GM23248 (cell line): Measurements from ENCODE around the gene SH2D5. TPM values are rescaled to one million over a fixed set of nuclear protein-coding genes. Genes with fewer than 3 reads are reported as not detected.
"Not testable (repeated sequence)": the region's sequence is repeated elsewhere in the genome, so short reads cannot be mapped to it uniquely, and the experiment has no call there.

Experiments used
- DNase-seq: peaks from one replicate; pipeline ENCODE4 v3.0.0-alpha.2; 2015
- H2AFZ ChIP-seq: fragments of 200-600 bp; sonication (generic); 2 replicates; pipeline ENCODE4 v1.6.1; 2016; ENCODE audit warnings: antibody characterized with exemption
- H3F3A ChIP-seq: fragments of 200-600 bp; sonication (generic); 2 replicates; pipeline ENCODE4 v1.6.1; 2016; ENCODE audit warnings: mild to moderate bottlenecking, antibody characterized with exemption, mixed run types; ENCODE audit not compliant: insufficient read depth
- H3K27ac ChIP-seq: fragments of 200-600 bp; sonication (generic); 2 replicates; pipeline ENCODE4 v1.5.1; 2016; ENCODE audit warnings: mild to moderate bottlenecking
- H3K27me3 ChIP-seq: fragments of 200-600 bp; sonication (generic); replicated peaks from 2 replicates; pipeline ENCODE4 v1.6.1; 2016; ENCODE audit warnings: mild to moderate bottlenecking; ENCODE audit not compliant: insufficient read depth
- H3K36me3 ChIP-seq: fragments of 200-600 bp; sonication (generic); 2 replicates; pipeline ENCODE4 v1.6.1; 2016; ENCODE audit warnings: low read depth, mild to moderate bottlenecking
- H3K4me1 ChIP-seq: fragments of 200-600 bp; sonication (generic); 2 replicates; pipeline ENCODE4 v1.6.1; 2016; ENCODE audit warnings: mild to moderate bottlenecking; ENCODE audit not compliant: insufficient read depth
- H3K4me2 ChIP-seq: fragments of 200-600 bp; sonication (generic); one replicate; pipeline ENCODE4 v1.6.1; 2016; ENCODE audit warnings: mild to moderate bottlenecking; ENCODE audit not compliant: unreplicated experiment
- H3K4me3 ChIP-seq: fragments of 200-600 bp; sonication (generic); 2 replicates; pipeline ENCODE4 v1.5.1; 2016; ENCODE audit warnings: mild to moderate bottlenecking
- H3K79me2 ChIP-seq: fragments of 200-600 bp; sonication (generic); 2 replicates; pipeline ENCODE4 v1.6.1; 2016; ENCODE audit warnings: mild to moderate bottlenecking; ENCODE audit not compliant: insufficient read depth
- H3K9ac ChIP-seq: fragments of 200-600 bp; sonication (generic); 2 replicates; pipeline ENCODE4 v1.6.1; 2016; ENCODE audit warnings: mild to moderate bottlenecking
- H3K9me2 ChIP-seq: fragments of 200-600 bp; sonication (generic); 2 replicates; pipeline ENCODE4 v1.6.1; 2016; ENCODE audit warnings: mixed run types, mild to moderate bottlenecking, moderate library complexity; ENCODE audit not compliant: insufficient read depth
- H3K9me3 ChIP-seq: fragments of 200-600 bp; sonication (generic); one replicate; pipeline ENCODE4 v1.6.1; 2017; ENCODE audit warnings: low read depth
- H4K20me1 ChIP-seq: fragments of 200-600 bp; sonication (generic); 2 replicates; pipeline ENCODE4 v1.6.0; 2016; ENCODE audit not compliant: insufficient read depth
- EZH2 ChIP-seq: fragments of 200-600 bp; sonication (generic); IDR thresholded peaks from 2 replicates; pipeline ENCODE4 v1.6.1; 2018; ENCODE audit warnings: antibody characterized with exemption, mild to moderate bottlenecking; ENCODE audit not compliant: insufficient read depth, poor library complexity, severe bottlenecking
- EZH2phosphoT487 ChIP-seq: fragments of 200-600 bp; sonication (generic); IDR thresholded peaks from 2 replicates; pipeline ENCODE4 v1.6.1; 2018; ENCODE audit warnings: antibody characterized with exemption, moderate library complexity, mild to moderate bottlenecking, low read depth; ENCODE audit not compliant: insufficient read depth
- WGBS, 2 experiments: methylation state at CpG; one replicate each; pipeline ENCODE4 v1.1.6; 2015 to 2017; ENCODE audit warnings: low lambda C conversion rate in 2 of 2, low coverage in 1 of 2; ENCODE audit errors: missing lambda C conversion rate in 2 of 2; 5-methylcytosine and 5-hydroxymethylcytosine counted together
- in situ Hi-C: fragments of 300-500 bp; cut with MboI; formaldehyde crosslinking; loops from 2 replicates; pipeline ENCODE4 v1.15.0; 2020
- polyA plus RNA-seq: library from polyadenylated mRNA; unstranded; fragments of >200 nt; fragmentation: Nextera tagmentation; extraction: Ambion mirVana; gene quantifications from 2 replicates; pipeline ENCODE4 v1.2.1, GENCODE V29; 2016
- total RNA-seq: library from RNA; depleted of rRNA; stranded (reverse); fragments of >200 nt; shearing (Covaris generic); gene quantifications from 2 replicates; pipeline ENCODE4 v1.2.3, GENCODE V29; 2014

The SH2D5 gene
- total and polyA plus RNA-seq, 2 experiments from 2014 or later, result 1.1 to 1.4 TPM

DNA sequence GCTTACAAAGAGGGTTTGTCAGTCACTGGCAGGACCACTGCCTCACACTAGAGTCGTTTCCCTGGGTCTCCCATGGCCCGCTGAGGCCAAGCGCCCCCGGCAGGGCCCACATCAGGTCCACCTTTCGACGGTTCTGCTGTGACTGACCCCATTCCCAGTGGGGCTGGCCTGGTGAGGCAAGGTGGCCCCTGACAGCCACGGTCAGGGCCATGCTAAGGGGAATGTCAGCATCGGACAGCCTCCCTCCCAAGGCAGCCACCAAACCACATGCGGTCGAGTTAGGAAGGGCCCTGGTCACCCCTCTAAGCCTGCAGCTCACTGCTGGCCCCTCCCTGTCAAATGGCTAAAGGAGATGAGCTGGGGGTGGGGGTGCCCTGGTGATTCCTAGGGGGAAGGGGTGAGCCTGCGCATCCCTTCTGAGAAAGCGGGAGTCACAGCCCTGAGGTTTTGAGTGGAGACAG, 11.8 kb downstream of the SH2D5 start:
- 79 to 80% methylated on average over 10 to 12 of the region's 12 CpGs for WGBS, 2 experiments
- no peak for TF ChIP-seq EZH2phosphoT487
- TF ChIP-seq EZH2, result no peak
- Histone ChIP-seq H2AFZ (no peak overlapping the region), H3K9me2 (no peaks in the 10 kb centered on the region), H3K27me3 (no peaks in the 10 kb centered on the region), H3K36me3 (no peaks in the 10 kb centered on the region), H4K20me1 (no peaks in the 10 kb centered on the region), H3K9ac (no peak overlapping the region), H3K9me3 (no peaks in the 10 kb centered on the region), H3F3A (0 out of 2 replicates have a peak, but pooled peaks cover 3% of the 10 kb centered on the region), H3K27ac (no peak overlapping the region), H3K4me1 (no peaks in the 10 kb centered on the region), H3K4me3 (no peak overlapping the region), H3K79me2 (no peaks in the 10 kb centered on the region), H3K4me2 (no peak overlapping the region)
- DNase-seq, result no peak
- in situ Hi-C loops, result no loop called here

DNA sequence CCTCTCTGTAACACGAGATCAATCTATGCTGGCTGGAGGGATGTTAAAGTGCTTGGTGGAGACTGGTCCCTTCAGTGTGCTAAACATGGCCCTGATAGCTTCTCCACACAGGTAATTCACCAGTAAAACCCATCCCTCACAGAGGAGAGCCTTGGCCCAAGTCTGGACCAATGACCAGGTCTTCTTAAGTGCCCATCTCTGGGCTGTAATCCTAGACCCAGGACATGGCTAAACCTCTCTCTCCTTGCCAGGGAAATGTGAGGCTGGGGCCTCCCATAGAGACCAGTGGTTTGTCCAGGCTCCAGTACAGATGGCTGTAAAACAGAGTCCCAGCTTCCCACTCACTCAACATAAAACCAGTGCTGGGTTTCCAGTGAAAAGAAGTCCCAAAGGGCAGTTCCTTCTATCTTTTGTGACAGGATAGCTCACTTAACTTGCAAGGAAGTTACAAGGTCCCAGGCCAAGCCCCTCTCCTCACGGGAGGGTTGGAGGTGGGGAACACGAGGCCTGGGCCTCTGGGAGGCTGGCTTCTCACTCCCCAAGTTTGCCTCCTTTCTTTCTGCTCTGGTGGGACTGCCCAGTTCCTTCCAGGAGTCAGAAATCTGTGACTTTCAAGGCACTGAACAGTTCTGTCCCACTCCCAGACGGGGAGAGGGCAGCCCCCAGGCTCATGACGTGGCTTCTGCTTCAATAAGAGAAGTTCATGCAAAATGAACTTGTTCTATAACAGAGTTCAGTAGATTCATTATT, 12.5 kb downstream of the SH2D5 start:
- H3K4me1 ChIP-seq, result no peaks in the 10 kb centered on the region
- 72 to 75% methylated on average over 5 of the region's 5 CpGs for WGBS, 2 experiments
- H3K9me2 ChIP-seq, result no peaks in the 10 kb centered on the region
- in situ Hi-C loops, result no loop called here
- TF ChIP-seq EZH2, result no peak
- no peak for TF ChIP-seq EZH2phosphoT487
- no peak overlapping the region for H3K4me3 ChIP-seq
- no peaks in the 10 kb centered on the region for H3K27me3 ChIP-seq
- no peaks in the 10 kb centered on the region for H3K9me3 ChIP-seq
- no peaks in the 10 kb centered on the region for H3K79me2 ChIP-seq
- H3F3A ChIP-seq, result 0 out of 2 replicates have a peak, but pooled peaks cover 3% of the 10 kb centered on the region
- no peak overlapping the region for H3K4me2 ChIP-seq
- no peaks in the 10 kb centered on the region for H4K20me1 ChIP-seq
- H3K36me3 ChIP-seq, result no peaks in the 10 kb centered on the region
- H3K9ac ChIP-seq, result no peak overlapping the region
- no peak for DNase-seq
- H2AFZ ChIP-seq, result no peak overlapping the region
- H3K27ac ChIP-seq, result no peak overlapping the region

DNA sequence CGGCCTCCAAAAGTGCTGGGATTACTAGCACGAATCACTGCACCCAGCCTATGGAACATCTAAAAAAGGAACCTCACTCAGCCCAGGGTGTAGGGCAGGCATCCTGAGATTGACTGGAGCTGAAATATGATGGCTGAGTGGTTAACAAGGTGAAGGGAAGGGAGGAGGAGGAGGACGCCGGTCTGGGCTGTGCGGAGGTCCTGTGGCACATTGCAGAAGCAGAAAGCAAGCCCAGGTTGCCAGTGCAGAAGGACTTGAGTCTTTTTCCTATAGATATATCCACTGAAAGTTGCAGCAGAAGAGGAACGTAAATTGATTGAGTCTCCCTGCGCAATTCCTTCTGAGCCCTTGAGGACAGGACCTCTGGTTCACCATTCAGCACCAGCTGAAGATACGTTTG, 13.2 kb downstream of the SH2D5 start:
- H3K9me2 ChIP-seq, result no peaks in the 10 kb centered on the region
- 0 out of 2 replicates have a peak, but pooled peaks cover 3% of the 10 kb centered on the region for H3F3A ChIP-seq
- no peak overlapping the region for H3K27ac ChIP-seq
- no peaks in the 10 kb centered on the region for H3K79me2 ChIP-seq
- no peak overlapping the region for H3K4me2 ChIP-seq
- no peaks in the 10 kb centered on the region for H3K9me3 ChIP-seq
- no peaks in the 10 kb centered on the region for H4K20me1 ChIP-seq
- no peak for DNase-seq
- in situ Hi-C loops, result no loop called here
- H3K9ac ChIP-seq, result no peak overlapping the region
- no peak overlapping the region for H2AFZ ChIP-seq
- no peaks in the 10 kb centered on the region for H3K36me3 ChIP-seq
- TF ChIP-seq EZH2phosphoT487 (no peak), EZH2 (no peak)
- WGBS, 2 experiments, result 76 to 77% methylated on average over 8 of the region's 8 CpGs
- H3K4me3 ChIP-seq, result no peak overlapping the region
- H3K4me1 ChIP-seq, result no peaks in the 10 kb centered on the region
- H3K27me3 ChIP-seq, result no peaks in the 10 kb centered on the region

DNA sequence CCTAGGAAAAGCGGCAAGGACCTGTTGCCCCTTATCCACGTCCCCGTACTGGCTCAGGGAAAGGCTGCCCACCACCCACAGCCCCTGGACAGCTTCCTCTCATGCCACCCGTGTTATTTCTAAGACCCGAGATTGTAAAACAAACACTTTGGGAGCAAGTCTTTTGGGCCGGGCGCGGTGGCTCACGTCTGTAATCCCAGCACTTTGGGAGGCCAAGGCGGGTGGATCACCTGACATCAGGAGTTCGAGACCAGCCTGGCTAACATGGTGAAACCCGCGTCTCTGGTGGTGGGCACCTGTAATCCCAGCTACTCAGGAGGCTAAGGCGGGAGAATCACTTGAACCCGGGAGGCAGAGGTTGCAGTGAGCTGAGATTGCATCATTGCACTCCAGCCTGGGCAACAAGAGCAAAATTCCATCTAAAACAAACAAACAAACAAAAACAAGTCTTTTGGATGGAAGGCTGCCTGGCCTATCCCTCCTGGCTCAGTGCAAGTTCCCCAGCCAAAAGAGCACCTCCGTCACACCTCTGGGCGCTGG, 14.1 kb downstream of the SH2D5 start:
- H4K20me1 ChIP-seq, H3F3A ChIP-seq, in situ Hi-C loops, H3K4me1 ChIP-seq, DNase-seq, H3K9me2 ChIP-seq, H3K9me3 ChIP-seq, H3K36me3 ChIP-seq, H3K27me3 ChIP-seq, H3K27ac ChIP-seq, H3K79me2 ChIP-seq: not testable (repeated sequence)
- H2AFZ ChIP-seq, result peak overlapping the region; percentile 52
- 68 to 70% methylated on average over 17 of the region's 17 CpGs for WGBS, 2 experiments
- peak overlapping the region; percentile 56 for H3K4me3 ChIP-seq
- H3K4me2 ChIP-seq, result peak overlapping the region; percentile 30
- peak overlapping the region; percentile 22 for H3K9ac ChIP-seq
